Endothelial cell of umbilical vein (primary cell): Measurements from ENCODE around the gene PITPNM3. TPM values are rescaled to one million over a fixed set of nuclear protein-coding genes. Genes with fewer than 3 reads are reported as not detected.

Source experiments
- BruUV-seq: library from RNA; stranded (reverse); fragments of 400-500 nt; replicated peaks from 2 replicates; lab custom pipeline; 2021; lab: Mats Ljungman, UMichigan
- CTCF ChIA-PET: fragments of 300-600, 350-600 bp; sonication (Branson Sonifier 250); formaldehyde crosslinking; loops from one replicate; lab custom pipeline; 2021; ENCODE audit warnings: antibody characterized with exemption, inconsistent platforms; lab: Charles Lee
- POLR2A ChIA-PET: fragments of 300-600, 350-600 bp; sonication (Branson Sonifier 250); formaldehyde crosslinking; loops from one replicate; lab custom pipeline; 2021; ENCODE audit warnings: antibody characterized with exemption, inconsistent platforms; lab: Charles Lee
- DNase-seq: peaks from one replicate; pipeline ENCODE4 v3.0.0-alpha.2; 2011; ENCODE audit warnings: low read depth, low spot score
- FAIRE-seq: peaks from 2 replicates; lab custom pipeline; 2011; peaks lifted over from hg19 to GRCh38; lab: Jason Lieb, UNC
- H2AFZ ChIP-seq: 2 replicates; pipeline ENCODE4 v1.6.0; 2012; ENCODE audit warnings: low read depth, low read length, control low read depth, inconsistent platforms
- H3K27ac ChIP-seq: 2 replicates; pipeline ENCODE4 v1.5.1; 2011; ENCODE audit warnings: low read depth, mild to moderate bottlenecking, control low read depth, low read length, moderate library complexity; ENCODE audit not compliant: insufficient read depth
- H3K27me3 ChIP-seq, 2 experiments: 2 replicates each; pipeline versions ENCODE4 v1.6.0 to v1.6.1; 2011; ENCODE audit warnings: low read length in 2 of 2, mixed read lengths in 1 of 2; ENCODE audit not compliant: control insufficient read depth in 2 of 2, insufficient read depth in 2 of 2
- H3K36me3 ChIP-seq, 2 experiments: 2 replicates in 1 of 2; 3 replicates in 1 of 2; pipeline ENCODE4 v1.5.1; 2011; ENCODE audit warnings: low read length in 2 of 2, mild to moderate bottlenecking in 1 of 2, moderate library complexity in 1 of 2; ENCODE audit not compliant: control insufficient read depth in 2 of 2, insufficient read depth in 2 of 2; ENCODE audit errors: extremely low read depth in 1 of 2
- H3K4me1 ChIP-seq: 3 replicates; pipeline ENCODE4 v1.5.1; 2011; ENCODE audit warnings: mild to moderate bottlenecking, low read length; ENCODE audit not compliant: control insufficient read depth, insufficient read depth; ENCODE audit errors: extremely low read depth
- H3K4me2 ChIP-seq: 2 replicates; pipeline ENCODE4 v1.6.1; 2011; ENCODE audit warnings: low read length, control low read depth, mixed read lengths; ENCODE audit not compliant: insufficient read depth
- H3K4me3 ChIP-seq, 3 experiments: fragments of 200-600 bp in 1 of 3; sonication (generic), shearing (Covaris generic) in 1 of 3; replicated peaks in 1 of 3; 2 replicates each; pipeline ENCODE4 v1.5.1; 2011 to 2016; ENCODE audit warnings: control low read depth in 3 of 3, low read length in 3 of 3, mild to moderate bottlenecking in 2 of 3, inconsistent platforms in 1 of 3, low read depth in 1 of 3, moderate library complexity in 1 of 3; ENCODE audit not compliant: insufficient read depth in 1 of 3
- H3K79me2 ChIP-seq: 2 replicates; pipeline ENCODE4 v1.6.0; 2012; ENCODE audit warnings: low read length, inconsistent platforms; ENCODE audit not compliant: control insufficient read depth, insufficient read depth
- H3K9ac ChIP-seq: replicated peaks from 2 replicates; pipeline ENCODE3; 2011; ENCODE audit warnings: low read length, control low read depth; ENCODE audit not compliant: insufficient read depth; ENCODE audit errors: extremely low read depth
- H3K9me1 ChIP-seq: replicated peaks from 3 replicates; pipeline ENCODE4 v1.6.0; 2011; ENCODE audit warnings: mild to moderate bottlenecking, low read length; ENCODE audit not compliant: control insufficient read depth, insufficient read depth; ENCODE audit errors: extremely low read depth
- H3K9me3 ChIP-seq: replicated peaks from 2 replicates; pipeline ENCODE4 v1.5.1; 2012; ENCODE audit warnings: low read length, inconsistent platforms; ENCODE audit not compliant: control insufficient read depth, insufficient read depth
- H4K20me1 ChIP-seq: replicated peaks from 2 replicates; pipeline ENCODE3; 2011; ENCODE audit warnings: mild to moderate bottlenecking, low read length; ENCODE audit not compliant: control insufficient read depth, insufficient read depth; ENCODE audit errors: extremely low read depth
- EZH2 ChIP-seq: IDR thresholded peaks from 2 replicates; pipeline ENCODE4 v1.6.1; 2012; ENCODE audit warnings: borderline replicate concordance, low read depth, mild to moderate bottlenecking, moderate library complexity, low read length, inconsistent platforms; ENCODE audit not compliant: severe bottlenecking
- FOS ChIP-seq: IDR thresholded peaks from 2 replicates; pipeline ENCODE4 v1.6.1; 2011; ENCODE audit warnings: mild to moderate bottlenecking, low read length, moderate library complexity, borderline replicate concordance; ENCODE audit not compliant: insufficient read depth
- JUN ChIP-seq: IDR thresholded peaks from 2 replicates; pipeline ENCODE4 v1.6.1; 2011; ENCODE audit warnings: borderline replicate concordance, low read depth; ENCODE audit not compliant: insufficient read length, insufficient read depth
- MYC ChIP-seq: IDR thresholded peaks from one replicate; pipeline ENCODE4 v1.6.1; 2011; ENCODE audit warnings: mild to moderate bottlenecking, low read depth, low read length
- POLR2A ChIP-seq: IDR thresholded peaks from 2 replicates; pipeline ENCODE4 v1.6.1; 2012; ENCODE audit warnings: low read depth, mild to moderate bottlenecking, control low read depth, low read length
- dilution Hi-C: fragments of 300-500 bp; cut with MboI; formaldehyde crosslinking; loops from one replicate; pipeline ENCODE4 v1.15.0; 2019; ENCODE audit warnings: low sequenced_read_pairs; ENCODE audit not compliant: extremely low pct_ligation_motif_present
- intact Hi-C: fragments of 100-400 bp; cut with micrococcal nuclease; formaldehyde crosslinking; loops from one replicate; pipeline ENCODE4 v1.10.0; 2022
- polyA plus RNA-seq, 4 experiments: library from polyadenylated mRNA; depleted of rRNA in 3 of 4; stranded (reverse) in 3 of 4; unstranded in 1 of 4; fragments of >200 nt; gene quantifications; 2 replicates each; pipeline versions ENCODE4 v1.2.1 to v1.2.3, GENCODE V29; 2011 to 2012; ENCODE audit warnings: missing spikeins in 1 of 4
- total RNA-seq: library from RNA; stranded (reverse); gene quantifications from 2 replicates; pipeline ENCODE4 v1.2.3, GENCODE V29; 2021
- TF ChIP-seq, protein P1 (sequence below), 2 donors: IDR thresholded peaks; 1 replicate in 1 of 2; 2 replicates in 1 of 2; pipeline ENCODE4 v1.5.1; 2011; ENCODE audit warnings: low read length in 2 of 2, mild to moderate bottlenecking in 2 of 2, moderate library complexity in 2 of 2, control low read depth in 1 of 2, inconsistent platforms in 1 of 2, low read depth in 1 of 2; ENCODE audit not compliant: insufficient read depth in 1 of 2; ENCODE audit errors: extremely low read depth in 1 of 2
- TF ChIP-seq, protein P2 (sequence below): IDR thresholded peaks from 2 replicates; pipeline ENCODE4 v1.6.1; 2011; ENCODE audit not compliant: insufficient read depth, insufficient read length

The PITPNM3 gene
- total and polyA plus RNA-seq, 2 donors (not counting 3 experiments of a cell fraction or from before 2014, with no cell fraction given), result 1.0 to 1.9 TPM

DNA sequence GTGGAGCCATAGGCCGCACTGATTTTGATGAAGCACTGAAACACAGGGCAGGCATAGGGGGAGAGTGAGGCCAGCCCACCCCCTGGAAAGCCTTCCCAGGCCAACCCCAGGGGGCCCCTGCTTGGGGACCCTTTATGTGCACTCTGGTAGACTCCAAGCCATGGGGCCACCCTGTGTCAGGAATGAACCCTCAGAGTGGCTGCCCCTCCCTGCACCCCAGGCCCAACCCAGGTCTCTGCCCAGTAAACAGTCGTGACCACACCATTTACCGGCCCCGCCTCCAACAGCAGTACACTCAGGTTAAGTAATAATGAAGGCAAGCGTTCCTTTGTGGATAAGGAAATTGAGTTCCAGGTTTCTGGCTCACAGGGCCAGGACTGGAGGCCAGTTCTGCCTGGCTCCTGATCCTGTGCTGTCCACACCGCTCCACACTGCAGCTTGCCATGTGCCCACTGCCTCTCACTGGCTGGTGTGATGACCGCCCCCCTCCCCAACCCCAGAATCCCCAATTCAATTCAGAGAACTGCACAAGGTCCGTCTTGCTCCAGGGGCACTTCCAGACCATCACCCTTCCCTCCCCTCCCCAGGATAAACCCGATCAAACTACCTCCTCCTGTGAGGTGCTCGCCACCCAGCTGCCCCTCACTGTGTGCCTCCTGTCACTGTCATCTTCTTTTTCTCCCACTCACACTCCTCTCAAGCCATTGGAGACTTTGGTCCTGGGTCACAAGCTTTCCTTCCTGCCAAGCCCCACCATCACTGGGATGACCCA is 98.5 kb downstream of the PITPNM3 start:
- ChIA-PET POLR2A (no interaction called here), CTCF (no interaction called here)
- no peak overlapping the region for H3K4me3 ChIP-seq
- H3K79me2 ChIP-seq, result no peaks in the 10 kb centered on the region
- H4K20me1 ChIP-seq, result no peaks in the 10 kb centered on the region
- no peaks in the 10 kb centered on the region for H3K36me3 ChIP-seq
- peaks cover 0 to 3% of the 10 kb centered on the region in 2 experiments for H3K27me3 ChIP-seq
- no peak for FAIRE-seq
- H3K9ac ChIP-seq, result no peak overlapping the region
- no peak overlapping the region for H3K4me2 ChIP-seq
- peaks cover 8% of the 10 kb centered on the region for H3K4me1 ChIP-seq
- dilution Hi-C loops, result no loop called here
- no peaks in the 10 kb centered on the region for H3K9me3 ChIP-seq
- DNase-seq, result no peak
- intact Hi-C loops, result no loop called here
- H3K27ac ChIP-seq, result no peak overlapping the region
- H2AFZ ChIP-seq, result no peak overlapping the region
- no peaks in the 10 kb centered on the region for H3K9me1 ChIP-seq
- TF ChIP-seq EZH2, result no peak
- TF ChIP-seq, protein P1, sequence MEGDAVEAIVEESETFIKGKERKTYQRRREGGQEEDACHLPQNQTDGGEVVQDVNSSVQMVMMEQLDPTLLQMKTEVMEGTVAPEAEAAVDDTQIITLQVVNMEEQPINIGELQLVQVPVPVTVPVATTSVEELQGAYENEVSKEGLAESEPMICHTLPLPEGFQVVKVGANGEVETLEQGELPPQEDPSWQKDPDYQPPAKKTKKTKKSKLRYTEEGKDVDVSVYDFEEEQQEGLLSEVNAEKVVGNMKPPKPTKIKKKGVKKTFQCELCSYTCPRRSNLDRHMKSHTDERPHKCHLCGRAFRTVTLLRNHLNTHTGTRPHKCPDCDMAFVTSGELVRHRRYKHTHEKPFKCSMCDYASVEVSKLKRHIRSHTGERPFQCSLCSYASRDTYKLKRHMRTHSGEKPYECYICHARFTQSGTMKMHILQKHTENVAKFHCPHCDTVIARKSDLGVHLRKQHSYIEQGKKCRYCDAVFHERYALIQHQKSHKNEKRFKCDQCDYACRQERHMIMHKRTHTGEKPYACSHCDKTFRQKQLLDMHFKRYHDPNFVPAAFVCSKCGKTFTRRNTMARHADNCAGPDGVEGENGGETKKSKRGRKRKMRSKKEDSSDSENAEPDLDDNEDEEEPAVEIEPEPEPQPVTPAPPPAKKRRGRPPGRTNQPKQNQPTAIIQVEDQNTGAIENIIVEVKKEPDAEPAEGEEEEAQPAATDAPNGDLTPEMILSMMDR (IDR thresholded peaks at IDR 0.05; ENCODE audit: extremely low read depth in 1 of 2, insufficient read depth in 1 of 2, low read depth in 1 of 2, low read length in 2 of 2), result no peak
- TF ChIP-seq JUN, result no peak
- TF ChIP-seq MYC, result no peak
- TF ChIP-seq FOS, result no peak
- no peak for TF ChIP-seq POLR2A
- TF ChIP-seq, protein P2, sequence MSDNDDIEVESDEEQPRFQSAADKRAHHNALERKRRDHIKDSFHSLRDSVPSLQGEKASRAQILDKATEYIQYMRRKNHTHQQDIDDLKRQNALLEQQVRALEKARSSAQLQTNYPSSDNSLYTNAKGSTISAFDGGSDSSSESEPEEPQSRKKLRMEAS, result no peak
- BruUV-seq, result no TSS peak
